Measurements from ENCODE around the gene SOCS2.

Gene SOCS2

GRCh38 chr12:93626160-93626559 lies 53.7 kb downstream of the SOCS2 start:
- no peak for TF ChIP-seq CTCF (IDR thresholded peaks at IDR 0.05; ENCODE audit: extremely low read depth, insufficient read depth, missing control alignments)
- DNase-seq (ENCODE audit: low spot score), result no peak
- in situ Hi-C loops (cut with MboI; ENCODE audit: low pct_unique_long_range_greater_than_20kb, low sequenced_read_pairs, unreplicated experiment), result no loop called here
